Measurements from ENCODE around the gene WDSUB1.

GRCh38 chr2:159275111-159275510 is 11.4 kb downstream of the WDSUB1 start:
- TF ChIP-seq, protein P1, sequence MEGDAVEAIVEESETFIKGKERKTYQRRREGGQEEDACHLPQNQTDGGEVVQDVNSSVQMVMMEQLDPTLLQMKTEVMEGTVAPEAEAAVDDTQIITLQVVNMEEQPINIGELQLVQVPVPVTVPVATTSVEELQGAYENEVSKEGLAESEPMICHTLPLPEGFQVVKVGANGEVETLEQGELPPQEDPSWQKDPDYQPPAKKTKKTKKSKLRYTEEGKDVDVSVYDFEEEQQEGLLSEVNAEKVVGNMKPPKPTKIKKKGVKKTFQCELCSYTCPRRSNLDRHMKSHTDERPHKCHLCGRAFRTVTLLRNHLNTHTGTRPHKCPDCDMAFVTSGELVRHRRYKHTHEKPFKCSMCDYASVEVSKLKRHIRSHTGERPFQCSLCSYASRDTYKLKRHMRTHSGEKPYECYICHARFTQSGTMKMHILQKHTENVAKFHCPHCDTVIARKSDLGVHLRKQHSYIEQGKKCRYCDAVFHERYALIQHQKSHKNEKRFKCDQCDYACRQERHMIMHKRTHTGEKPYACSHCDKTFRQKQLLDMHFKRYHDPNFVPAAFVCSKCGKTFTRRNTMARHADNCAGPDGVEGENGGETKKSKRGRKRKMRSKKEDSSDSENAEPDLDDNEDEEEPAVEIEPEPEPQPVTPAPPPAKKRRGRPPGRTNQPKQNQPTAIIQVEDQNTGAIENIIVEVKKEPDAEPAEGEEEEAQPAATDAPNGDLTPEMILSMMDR (IDR thresholded peaks at IDR 0.05) = no peak
- TF ChIP-seq POLR2A (IDR thresholded peaks at IDR 0.05) = no peak
